KOPT-K1 (cell line): Measurements from ENCODE around the gene TLL2.

ENCODE experiments used
- H3K27ac ChIP-seq: fragments of 200-600 bp; sonication (generic); 2 replicates; pipeline ENCODE4 v1.5.1; 2016; ENCODE audit warnings: antibody characterized with exemption, mild to moderate bottlenecking, low read depth, low read length; ENCODE audit not compliant: poor library complexity, severe bottlenecking
- H3K36me3 ChIP-seq: fragments of 200-600 bp; sonication (generic); 2 replicates; pipeline ENCODE4 v1.5.1; 2017; ENCODE audit warnings: antibody characterized with exemption, mild to moderate bottlenecking, low read length, moderate library complexity; ENCODE audit not compliant: insufficient read depth
- H3K9me3 ChIP-seq: fragments of 200-600 bp; sonication (generic); 2 replicates; pipeline ENCODE4 v1.5.1; 2017; ENCODE audit warnings: antibody characterized with exemption, low read length, mild to moderate bottlenecking; ENCODE audit not compliant: insufficient read depth, poor library complexity, severe bottlenecking

The TLL2 gene

DNA sequence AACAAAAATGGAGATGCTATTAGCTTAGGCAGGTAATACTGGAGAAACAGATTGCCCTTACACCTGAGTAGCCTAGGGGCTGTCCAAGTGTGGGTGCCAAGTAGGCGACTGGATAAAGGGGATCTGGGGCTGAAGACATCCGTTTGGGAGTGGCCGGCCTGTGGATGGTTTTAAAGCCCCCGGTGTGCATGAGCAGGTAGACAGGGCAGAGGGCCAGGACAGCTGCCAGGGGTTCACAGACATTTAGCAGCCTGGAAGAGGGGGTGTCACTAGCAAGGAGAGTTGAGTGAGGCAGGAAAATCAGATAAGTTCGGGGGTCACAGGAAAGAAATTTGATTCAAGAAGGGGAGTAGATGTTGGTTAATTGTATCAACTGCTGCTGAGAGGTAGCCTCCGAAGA is 153.4 kb downstream of the TLL2 start:
- Histone ChIP-seq H3K9me3 (no peaks in the 10 kb centered on the region), H3K27ac (no peak overlapping the region), H3K36me3 (no peaks in the 10 kb centered on the region)

DNA sequence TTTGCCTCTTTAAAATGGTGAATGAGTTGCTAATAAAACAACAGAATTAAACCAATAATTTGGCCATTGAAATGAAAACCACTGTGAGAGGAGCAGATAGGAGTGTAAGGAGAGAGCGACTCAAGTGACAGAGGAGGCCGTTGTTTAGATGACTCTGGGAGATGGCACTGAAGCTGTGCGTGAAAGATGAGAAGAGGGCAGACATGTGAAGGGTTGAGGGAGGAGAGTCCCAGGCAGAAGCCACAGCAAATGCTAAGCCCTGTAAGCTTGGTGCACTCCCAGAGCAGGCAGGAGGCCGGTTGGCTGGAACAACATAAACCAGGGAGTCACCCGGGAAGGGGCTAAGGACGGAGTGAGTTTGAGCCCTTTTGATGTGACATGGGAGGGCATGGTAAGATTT is 154.1 kb downstream of the TLL2 start:
- no peak overlapping the region for H3K27ac ChIP-seq
- no peaks in the 10 kb centered on the region for H3K9me3 ChIP-seq
- H3K36me3 ChIP-seq = no peaks in the 10 kb centered on the region

DNA sequence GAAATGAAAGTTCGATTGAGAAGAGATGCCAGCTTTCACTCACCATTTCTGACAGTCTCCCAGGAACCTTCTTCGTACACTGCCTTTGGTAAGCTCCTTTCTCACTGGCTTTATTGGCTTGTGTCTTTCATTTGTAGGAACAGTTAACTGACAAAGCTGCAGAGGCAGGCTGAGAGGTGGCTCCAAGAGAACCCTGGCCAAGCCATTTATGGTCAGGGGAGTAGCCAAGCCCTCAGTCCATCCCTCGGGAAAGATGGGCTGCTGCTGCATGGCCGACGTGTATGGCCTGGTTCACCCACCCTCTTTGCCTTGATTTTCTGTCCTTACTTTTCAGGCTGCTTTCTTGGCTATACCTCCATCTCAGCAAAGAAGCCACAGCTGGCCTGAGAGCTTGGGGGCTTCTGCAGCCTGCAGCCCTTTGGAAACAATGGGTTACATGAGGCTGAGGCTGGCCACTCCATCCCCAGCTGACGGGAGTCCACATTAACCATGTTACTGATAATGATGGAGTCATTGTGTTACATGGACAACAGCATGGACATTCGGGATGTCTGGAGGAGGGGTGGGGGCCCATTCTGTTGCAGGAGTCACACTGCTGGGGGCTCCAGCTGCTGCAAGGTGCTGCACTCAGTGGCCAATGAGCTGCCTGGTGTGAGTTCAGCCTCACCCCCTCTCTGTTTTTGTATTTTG is 154.7 kb downstream of the TLL2 start, which contains the start of gene OPALIN:
Gene OPALIN (minus strand): TSS at position 152 of the 690 bp plus-strand sequence. CDS start 106 bp downstream, at position 46.
- Histone ChIP-seq H3K36me3 (no peaks in the 10 kb centered on the region), H3K27ac (no peak within 1 kb of the TSS), H3K9me3 (no peaks in the 10 kb centered on the region)

GRCh38 chr10:96357038-96357620 is 156.6 kb downstream of the TLL2 start:
- Histone ChIP-seq H3K36me3 (no peaks in the 10 kb centered on the region), H3K27ac (no peak overlapping the region), H3K9me3 (no peaks in the 10 kb centered on the region)

DNA sequence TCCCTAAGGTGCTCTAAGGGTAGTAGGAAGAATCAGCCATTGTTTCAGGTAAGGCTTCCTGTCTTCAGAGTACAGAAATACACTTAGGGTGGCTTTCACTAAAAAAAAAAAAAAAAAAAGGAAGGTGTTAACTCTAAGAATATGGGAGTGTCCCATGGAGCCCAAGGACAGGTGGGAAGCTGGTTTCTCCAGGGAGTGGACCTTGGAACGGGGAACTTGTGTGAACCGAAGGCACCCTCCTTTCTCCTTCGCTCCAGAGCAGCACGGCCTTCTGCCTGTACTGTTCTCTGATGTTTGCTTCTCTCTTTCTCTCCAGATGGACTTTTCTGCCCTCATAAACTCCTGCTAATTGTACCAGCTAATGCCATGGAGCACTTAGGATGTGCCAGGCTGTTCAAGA is 161.1 kb downstream of the TLL2 start:
- no peak overlapping the region for H3K27ac ChIP-seq
- H3K36me3 ChIP-seq = no peaks in the 10 kb centered on the region
- no peaks in the 10 kb centered on the region for H3K9me3 ChIP-seq

- Histone ChIP-seq H3K36me3 (no peaks in the 10 kb centered on the region), H3K27ac (no peak overlapping the region), H3K9me3 (no peaks in the 10 kb centered on the region)
Observed at GRCh38 chr10:96352027-96352426, 161.7 kb downstream of the TLL2 start.

- Histone ChIP-seq H3K9me3 (peaks cover 15% of the 10 kb centered on the region), H3K36me3 (peaks cover 5% of the 10 kb centered on the region; the same call in 1 of the 2 replicates), H3K27ac (no peak overlapping the region)
Observed at GRCh38 chr10:96346295-96346694, 167.4 kb downstream of the TLL2 start.

DNA sequence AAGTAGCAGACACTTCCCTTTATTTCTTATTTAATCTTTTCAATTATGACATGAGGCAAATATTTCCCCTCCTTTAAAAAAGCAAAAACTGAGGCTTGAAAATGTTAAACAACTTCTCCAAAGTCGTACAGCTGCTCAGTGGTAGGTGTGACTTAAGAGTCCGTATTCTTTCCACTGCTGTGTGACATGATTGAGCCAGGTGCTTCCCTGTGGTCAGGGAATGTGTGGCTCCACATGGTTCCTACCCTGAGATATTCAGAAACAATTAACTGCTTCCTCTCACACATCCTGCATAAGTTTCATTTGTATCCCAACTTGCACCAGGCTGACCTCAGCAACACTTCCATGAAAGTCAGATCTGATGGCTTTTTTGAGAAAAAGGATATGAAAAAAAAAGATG is 168.5 kb downstream of the TLL2 start:
- peaks cover 15% of the 10 kb centered on the region for H3K9me3 ChIP-seq
- no peak overlapping the region for H3K27ac ChIP-seq
- peaks cover 5% of the 10 kb centered on the region; the same call in 1 of the 2 replicates for H3K36me3 ChIP-seq

DNA sequence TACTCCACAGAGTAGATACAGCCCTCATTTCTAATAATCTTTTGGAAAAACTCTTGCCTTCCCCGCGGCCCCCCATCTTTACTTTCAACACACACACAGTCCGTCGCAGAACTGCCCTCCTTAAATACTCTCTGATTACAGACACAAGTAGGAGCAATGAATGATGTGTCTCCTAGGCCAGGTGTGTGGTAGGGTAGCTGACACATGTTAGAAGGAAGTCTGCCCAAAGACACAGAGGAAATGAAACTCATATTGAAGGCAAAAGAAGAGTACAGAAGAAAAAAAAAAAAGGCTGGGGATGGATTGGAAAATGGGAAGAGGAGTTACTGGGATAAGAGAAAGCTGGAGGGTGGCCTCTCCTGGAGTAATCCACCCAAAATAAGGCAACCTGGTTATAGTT is 169.5 kb downstream of the TLL2 start:
- Histone ChIP-seq H3K36me3 (peaks cover 5% of the 10 kb centered on the region; the same call in 1 of the 2 replicates), H3K27ac (no peak overlapping the region), H3K9me3 (peaks cover 15% of the 10 kb centered on the region)

GRCh38 chr10:96342402-96342801 is 171.3 kb downstream of the TLL2 start:
- Histone ChIP-seq H3K36me3 (peaks cover 13% of the 10 kb centered on the region), H3K27ac (no peak overlapping the region), H3K9me3 (peaks cover 15% of the 10 kb centered on the region)

- Histone ChIP-seq H3K9me3 (peaks cover 14% of the 10 kb centered on the region), H3K36me3 (peaks cover 21% of the 10 kb centered on the region), H3K27ac (no peak overlapping the region)
Observed at GRCh38 chr10:96341219-96342182, 172.2 kb downstream of the TLL2 start.

DNA sequence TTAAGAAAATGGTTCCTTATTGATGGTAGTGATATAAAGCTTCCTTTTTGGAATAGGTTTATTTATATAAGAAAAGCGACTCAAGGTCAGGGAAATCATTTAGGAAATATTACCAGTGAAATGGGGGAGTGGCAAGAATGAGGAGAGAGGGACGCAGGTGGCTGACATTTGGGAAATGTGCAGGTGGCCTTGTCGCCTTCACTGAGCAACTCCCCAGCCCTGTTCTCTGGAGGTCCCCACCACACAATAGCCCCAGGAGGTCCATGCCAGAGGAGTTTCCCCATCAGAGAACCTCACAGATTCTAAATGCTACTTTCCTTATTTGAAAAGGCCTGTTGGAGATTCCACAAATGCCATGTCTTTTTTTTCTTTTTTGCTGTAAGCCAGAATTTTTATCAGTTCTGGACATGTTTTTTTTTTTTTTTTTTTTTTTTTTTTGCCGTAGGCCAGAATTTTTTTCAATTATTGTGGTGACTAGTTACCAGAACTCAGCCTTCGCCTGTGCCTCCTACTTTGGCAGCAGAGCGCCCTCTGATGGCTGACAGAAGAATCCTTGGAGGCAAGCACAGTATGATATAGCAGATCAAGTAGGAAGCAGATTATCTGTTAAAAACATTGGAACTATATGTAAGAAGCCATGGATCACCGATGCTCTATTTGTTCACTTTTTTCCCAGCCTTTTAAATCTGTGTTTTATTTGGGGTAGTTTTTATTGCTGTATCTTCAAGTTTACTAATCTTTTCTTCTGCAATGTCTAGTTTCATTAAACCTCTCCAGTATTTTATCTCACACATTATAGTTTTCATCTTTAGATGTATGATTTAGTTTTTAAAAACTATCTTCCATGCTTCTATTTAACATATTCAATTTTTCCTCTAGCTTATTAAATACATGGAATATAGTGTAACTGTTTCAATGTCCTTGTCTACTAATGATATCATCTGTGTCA is 173.5 kb downstream of the TLL2 start:
- peaks cover 1% of the 10 kb centered on the region for H3K9me3 ChIP-seq
- no peak overlapping the region for H3K27ac ChIP-seq
- H3K36me3 ChIP-seq = peaks cover 34% of the 10 kb centered on the region

GRCh38 chr10:96339383-96339782 is 174.3 kb downstream of the TLL2 start:
- Histone ChIP-seq H3K36me3 (peaks cover 38% of the 10 kb centered on the region), H3K27ac (no peak overlapping the region), H3K9me3 (no peaks in the 10 kb centered on the region)

- Histone ChIP-seq H3K36me3 (peaks cover 37% of the 10 kb centered on the region), H3K27ac (no peak overlapping the region), H3K9me3 (no peaks in the 10 kb centered on the region)
Observed at GRCh38 chr10:96338279-96338925, 175.3 kb downstream of the TLL2 start.
